ENCODE data around the gene A1CF. TPM values are rescaled to one million over a fixed set of nuclear protein-coding genes. Genes with fewer than 3 reads are reported as not detected.
"Not testable (repeated sequence)": the region's sequence is repeated elsewhere in the genome, so short reads cannot be mapped to it uniquely, and the experiment has no call there.

Gene A1CF
- polyA plus RNA-seq, 6 donors from 2014 or later = 0.09 TPM; not detected in 5

GRCh38 chr10:50894312-50894711, 8.9 kb upstream of the A1CF start:
- H3K36me3 Mint-ChIP-seq = no peaks in the 10 kb centered on the region
- no peaks in the 10 kb centered on the region for H3K4me1 Mint-ChIP-seq
- DNase-seq = no peak
- peaks cover 0 to 2% (median 0%) of the 10 kb centered on the region in 7 donors for H3K9me3 Mint-ChIP-seq
- H3K27ac Mint-ChIP-seq = no peak overlapping the region
- no peak overlapping the region for H3K4me3 Mint-ChIP-seq
- no peak for ATAC-seq (ENCODE audit: low read depth in 2 of 2)
- H3K27me3 Mint-ChIP-seq = peaks cover 9 to 19% (median 15%) of the 10 kb centered on the region in 3 donors

DNA sequence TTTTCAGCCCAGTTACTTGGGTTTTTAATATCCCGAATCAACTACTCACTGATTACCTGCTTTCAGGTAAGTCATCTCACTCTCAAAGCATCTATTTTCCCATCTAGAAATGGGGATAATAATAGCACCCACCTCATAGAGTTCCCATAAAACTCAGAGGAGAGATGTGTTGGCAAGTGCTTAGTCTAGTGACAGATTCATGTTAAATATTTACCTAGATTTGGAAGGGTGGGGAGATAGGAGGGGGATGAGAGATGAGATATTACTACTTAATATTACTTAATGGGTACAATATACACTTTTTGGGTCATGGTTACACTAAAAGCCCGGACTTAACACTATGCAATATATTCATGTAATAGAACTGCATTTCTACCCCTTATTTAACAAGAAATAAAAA, 7.0 kb upstream of the A1CF start:
- Mint-ChIP-seq H3K27ac (no peak overlapping the region), H3K36me3 (no peaks in the 10 kb centered on the region)
- ATAC-seq (ENCODE audit: low read depth in 2 of 2) = no peak

DNA sequence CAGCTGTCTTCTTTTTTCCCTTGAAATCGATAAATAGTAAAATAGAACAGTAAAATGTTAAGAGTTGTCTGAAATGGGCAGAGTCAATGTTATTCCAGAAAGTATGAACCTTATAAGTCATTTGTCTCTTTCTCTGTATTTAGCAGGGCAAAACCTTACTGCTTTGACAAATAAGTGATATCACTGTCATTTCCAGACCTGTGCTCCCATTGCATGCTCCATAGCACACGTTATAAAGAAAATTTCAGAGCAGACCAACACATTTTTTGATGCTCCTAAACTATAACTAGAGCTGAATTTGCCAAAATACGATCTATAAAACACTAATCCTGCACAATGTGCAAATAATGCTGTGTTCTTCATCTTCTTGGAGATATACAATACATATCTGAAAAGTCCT, 1.1 kb downstream of the A1CF start:
- Mint-ChIP-seq H3K4me3 (no peak overlapping the region), H3K9me3 (peaks cover 0 to 2% (median 0%) of the 10 kb centered on the region in 7 donors), H3K27ac (no peak overlapping the region), H3K4me1 (no peaks in the 10 kb centered on the region), H3K36me3 (no peaks in the 10 kb centered on the region), H3K27me3 (peaks cover 5 to 27% (median 19%) of the 10 kb centered on the region in 3 donors)
- DNase-seq (no peak), ATAC-seq (ENCODE audit: low read depth in 2 of 2) (no peak)

More for the DNA sequence above, 7.0 kb upstream of the A1CF start:
- no peak overlapping the region for H3K4me3 Mint-ChIP-seq
- H3K27me3 Mint-ChIP-seq = peaks cover 13 to 24% (median 14%) of the 10 kb centered on the region in 3 donors
- no peak for DNase-seq
- H3K9me3 Mint-ChIP-seq = peaks cover 0 to 2% (median 0%) of the 10 kb centered on the region in 7 donors
- H3K4me1 Mint-ChIP-seq = no peaks in the 10 kb centered on the region

DNA sequence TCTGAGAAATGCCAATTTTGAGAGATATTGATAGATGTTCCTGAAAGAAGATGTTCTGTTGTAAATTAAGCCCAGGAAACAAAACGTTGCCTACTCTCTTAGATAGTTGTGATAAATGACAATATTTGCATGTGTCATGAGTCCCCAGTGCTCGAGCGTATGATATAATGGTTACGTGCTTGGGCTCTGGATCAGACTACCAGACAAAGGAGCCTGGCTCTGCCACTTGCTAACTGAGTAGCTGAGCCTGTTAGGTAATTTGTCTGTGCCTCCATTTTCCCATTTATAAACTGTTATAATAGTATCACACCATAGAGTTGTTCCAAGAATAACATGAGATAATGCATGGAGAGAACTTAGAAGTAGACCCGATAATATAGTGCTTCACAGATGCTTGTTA, 1.8 kb downstream of the A1CF start:
- ATAC-seq (ENCODE audit: low read depth in 2 of 2) (no peak), DNase-seq (no peak)
- no peak overlapping the region for H3K27ac Mint-ChIP-seq
- H3K9me3 Mint-ChIP-seq = peaks cover 0 to 2% (median 0%) of the 10 kb centered on the region in 7 donors
- no peaks in the 10 kb centered on the region for H3K36me3 Mint-ChIP-seq
- H3K4me3 Mint-ChIP-seq = no peak overlapping the region
- H3K4me1 Mint-ChIP-seq = no peaks in the 10 kb centered on the region
- H3K27me3 Mint-ChIP-seq = peaks cover 0 to 23% (median 14%) of the 10 kb centered on the region in 3 donors

- Mint-ChIP-seq H3K9me3 (peaks cover 0 to 2% (median 0%) of the 10 kb centered on the region in 7 donors), H3K27me3 (peaks cover 0 to 23% (median 14%) of the 10 kb centered on the region in 3 donors), H3K4me3 (no peak overlapping the region), H3K27ac (no peak overlapping the region), H3K36me3 (no peaks in the 10 kb centered on the region), H3K4me1 (no peaks in the 10 kb centered on the region)
- ATAC-seq (ENCODE audit: low read depth in 2 of 2) = no peak
- DNase-seq = no peak
Measured at GRCh38 chr10:50882540-50882983, 2.9 kb downstream of the A1CF start.

DNA sequence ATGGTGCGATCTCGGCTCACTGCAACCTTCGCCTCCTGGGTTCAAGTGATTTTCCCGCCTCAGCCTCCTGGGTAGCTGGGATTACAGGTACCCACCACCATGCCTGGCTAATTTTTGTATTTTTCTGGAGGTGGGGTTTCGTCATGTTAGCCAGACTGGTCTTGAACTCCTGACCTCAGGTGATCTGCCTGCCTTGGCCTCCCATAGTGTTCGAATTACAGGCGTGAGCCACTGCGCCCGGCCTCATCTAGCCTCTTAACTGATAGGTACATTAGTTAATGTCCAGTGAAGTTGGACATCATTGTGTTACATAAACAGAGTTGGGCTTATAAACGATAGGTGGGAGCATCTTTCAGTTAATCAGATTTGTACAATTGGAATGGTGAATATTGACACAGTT, 4.4 kb downstream of the A1CF start:
- H3K27me3 Mint-ChIP-seq = peaks cover 3 to 18% (median 4%) of the 10 kb centered on the region in 3 donors
- not testable (repeated sequence) for H3K27ac Mint-ChIP-seq; H3K36me3 Mint-ChIP-seq; ATAC-seq (ENCODE audit: low read depth in 2 of 2); H3K4me3 Mint-ChIP-seq; H3K4me1 Mint-ChIP-seq; H3K9me3 Mint-ChIP-seq; DNase-seq

GRCh38 chr10:50876429-50876828, 9.0 kb downstream of the A1CF start:
- Mint-ChIP-seq H3K36me3 (no peaks in the 10 kb centered on the region), H3K4me1 (no peaks in the 10 kb centered on the region), H3K27me3 (peaks cover 0 to 13% (median 10%) of the 10 kb centered on the region in 3 donors), H3K9me3 (peaks cover 0 to 2% (median 0%) of the 10 kb centered on the region in 7 donors), H3K4me3 (no peak overlapping the region), H3K27ac (no peak overlapping the region)
- DNase-seq (no peak), ATAC-seq (ENCODE audit: low read depth in 2 of 2) (no peak)

GRCh38 chr10:50874723-50875122, 10.7 kb downstream of the A1CF start:
- Mint-ChIP-seq H3K36me3 (no peaks in the 10 kb centered on the region), H3K27ac (peak overlapping the region in 1 of 6 donors; percentile 61), H3K27me3 (peaks cover 0 to 13% (median 10%) of the 10 kb centered on the region in 3 donors), H3K4me1 (no peaks in the 10 kb centered on the region), H3K4me3 (no peak overlapping the region), H3K9me3 (no peaks in the 10 kb centered on the region)
- DNase-seq (no peak), ATAC-seq (ENCODE audit: low read depth in 2 of 2) (no peak)

GRCh38 chr10:50866317-50866716, 19.1 kb downstream of the A1CF start:
- peaks cover 23 to 32% (median 31%) of the 10 kb centered on the region in 3 donors for H3K27me3 Mint-ChIP-seq
- DNase-seq (no peak), ATAC-seq (ENCODE audit: low read depth in 2 of 2) (no peak)
- H3K36me3 Mint-ChIP-seq = no peaks in the 10 kb centered on the region
- H3K27ac Mint-ChIP-seq = no peak overlapping the region
- H3K4me1 Mint-ChIP-seq = no peaks in the 10 kb centered on the region
- H3K9me3 Mint-ChIP-seq = no peaks in the 10 kb centered on the region
- no peak overlapping the region for H3K4me3 Mint-ChIP-seq

DNA sequence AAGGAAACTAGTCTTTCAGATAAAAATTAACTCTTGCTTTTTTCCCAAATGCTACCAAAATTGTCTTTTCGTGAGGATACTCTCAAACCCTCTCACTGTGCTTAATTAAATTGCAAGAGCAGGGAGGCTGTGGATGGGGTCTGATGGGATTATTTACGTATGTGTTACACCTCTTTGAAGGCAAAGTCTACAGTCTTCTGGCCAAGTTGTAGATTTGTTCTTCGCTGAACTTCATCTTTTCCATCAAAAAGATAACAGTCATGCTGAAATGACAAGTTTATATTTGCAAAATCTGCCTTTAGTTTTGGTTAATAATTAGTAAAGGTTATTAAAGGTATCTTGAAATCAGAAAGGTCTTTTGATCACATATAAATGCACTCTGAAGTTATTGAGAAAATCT, 22.7 kb downstream of the A1CF start:
- Mint-ChIP-seq H3K27ac (no peak overlapping the region), H3K4me3 (no peak overlapping the region), H3K9me3 (no peaks in the 10 kb centered on the region), H3K36me3 (no peaks in the 10 kb centered on the region), H3K27me3 (peaks cover 20 to 22% (median 21%) of the 10 kb centered on the region in 3 donors), H3K4me1 (no peaks in the 10 kb centered on the region)
- DNase-seq (no peak), ATAC-seq (ENCODE audit: low read depth in 2 of 2) (no peak)

GRCh38 chr10:50861370-50861769, 24.1 kb downstream of the A1CF start:
- no peaks in the 10 kb centered on the region for H3K9me3 Mint-ChIP-seq
- peaks cover 8 to 10% (median 8%) of the 10 kb centered on the region in 3 donors for H3K27me3 Mint-ChIP-seq
- H3K4me1 Mint-ChIP-seq = no peaks in the 10 kb centered on the region
- no peak overlapping the region for H3K4me3 Mint-ChIP-seq
- H3K36me3 Mint-ChIP-seq = no peaks in the 10 kb centered on the region
- ATAC-seq (ENCODE audit: low read depth in 2 of 2) (no peak), DNase-seq (no peak)
- no peak overlapping the region for H3K27ac Mint-ChIP-seq

- H3K9me3 Mint-ChIP-seq = no peaks in the 10 kb centered on the region
- H3K36me3 Mint-ChIP-seq = no peaks in the 10 kb centered on the region
- no peak for ATAC-seq (ENCODE audit: low read depth in 2 of 2)
- H3K4me1 Mint-ChIP-seq = no peaks in the 10 kb centered on the region
- H3K4me3 Mint-ChIP-seq = no peak overlapping the region
- DNase-seq = no peak
- peaks cover 0 to 11% (median 7%) of the 10 kb centered on the region in 3 donors for H3K27me3 Mint-ChIP-seq
- peak overlapping the region in 1 of 6 donors; percentile 49 for H3K27ac Mint-ChIP-seq
Measured at GRCh38 chr10:50857579-50857978, 27.8 kb downstream of the A1CF start.

DNA sequence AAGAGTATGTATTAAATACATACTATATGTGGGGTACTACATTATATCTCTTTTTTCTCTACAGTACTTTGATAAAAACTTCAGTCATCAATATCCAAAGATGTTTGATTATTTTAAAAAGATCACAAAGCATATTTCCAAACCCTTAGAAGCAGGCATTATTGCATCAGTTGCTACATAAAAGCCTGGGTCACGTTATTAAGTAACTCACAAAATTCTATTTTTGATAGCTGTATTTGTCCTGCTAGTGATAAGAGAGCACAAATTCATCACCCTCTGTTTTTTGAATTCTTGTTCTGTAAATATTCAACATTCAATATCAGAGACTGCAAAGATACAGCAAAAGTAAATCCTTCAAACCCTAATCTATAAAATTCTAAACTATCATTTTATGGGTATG, 30.0 kb downstream of the A1CF start:
- no peak for DNase-seq
- H3K9me3 Mint-ChIP-seq = no peaks in the 10 kb centered on the region
- H3K4me1 Mint-ChIP-seq = no peaks in the 10 kb centered on the region
- H3K36me3 Mint-ChIP-seq = no peaks in the 10 kb centered on the region
- H3K4me3 Mint-ChIP-seq = no peak overlapping the region
- peaks cover 5 to 13% (median 7%) of the 10 kb centered on the region in 3 donors for H3K27me3 Mint-ChIP-seq
- ATAC-seq (ENCODE audit: low read depth in 2 of 2) = no peak
- H3K27ac Mint-ChIP-seq = no peak overlapping the region

DNA sequence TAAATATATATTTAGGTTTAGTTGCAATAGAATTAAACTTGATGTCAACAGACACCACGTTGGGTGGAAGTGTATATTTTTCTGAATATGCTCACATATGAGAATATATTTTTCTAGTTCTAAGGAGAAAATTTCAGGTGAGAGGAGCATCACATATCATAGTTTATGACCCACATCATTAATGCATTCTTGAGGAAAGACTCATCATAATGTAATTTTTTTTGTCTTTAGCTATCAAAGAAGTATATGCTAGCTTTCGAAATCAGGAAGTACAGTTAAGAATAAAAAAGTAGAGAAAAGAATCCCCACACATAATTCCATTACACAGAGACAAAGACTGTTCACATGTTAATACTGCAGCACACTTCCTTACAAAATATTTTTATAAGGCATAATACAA, 30.4 kb downstream of the A1CF start:
- Mint-ChIP-seq H3K36me3 (no peaks in the 10 kb centered on the region), H3K27me3 (peaks cover 5 to 13% (median 7%) of the 10 kb centered on the region in 3 donors), H3K4me3 (no peak overlapping the region), H3K4me1 (no peaks in the 10 kb centered on the region), H3K27ac (no peak overlapping the region), H3K9me3 (no peaks in the 10 kb centered on the region)
- no peak for ATAC-seq (ENCODE audit: low read depth in 2 of 2)
- DNase-seq = no peak

- Mint-ChIP-seq H3K27ac (no peak overlapping the region), H3K9me3 (no peaks in the 10 kb centered on the region), H3K27me3 (peaks cover 7 to 16% (median 7%) of the 10 kb centered on the region in 3 donors), H3K4me1 (no peaks in the 10 kb centered on the region), H3K36me3 (no peaks in the 10 kb centered on the region), H3K4me3 (no peak overlapping the region)
- ATAC-seq (ENCODE audit: low read depth in 2 of 2) (no peak), DNase-seq (no peak)
Measured at GRCh38 chr10:50853557-50853956, 31.9 kb downstream of the A1CF start.
